Activated naive CD4-positive, alpha-beta T cell (primary cell): ENCODE results near the gene GABRA6.
"Not testable (repeated sequence)": the region's sequence is repeated elsewhere in the genome, so short reads cannot be mapped to it uniquely, and the experiment has no call there.

Source experiments
- DNase-seq, 4 experiments: peaks; one replicate each; lab custom pipeline; 2025; lab: John Stamatoyannopoulos, UW

GABRA6 gene

GRCh38 chr5:161685461-161685860 lies at the start of gene GABRA6:
Gene GABRA6, plus strand, starts transcription at chr5:161685721. Its CDS starts 269 bp downstream, at chr5:161685990.
- no peak for DNase-seq

GRCh38 chr5:161637591-161637990 lies 47.9 kb upstream of the GABRA6 start:
- no peak for DNase-seq

- no peak for DNase-seq
These were observed 44.1 kb upstream of the GABRA6 start for GRCh38 chr5:161641444-161641843.

GRCh38 chr5:161645264-161645663 lies 40.3 kb upstream of the GABRA6 start:
- no peak for DNase-seq

GRCh38 chr5:161651926-161652325 lies 33.6 kb upstream of the GABRA6 start:
- DNase-seq, result not testable (repeated sequence)

- no peak for DNase-seq
These were observed 24.7 kb upstream of the GABRA6 start for GRCh38 chr5:161660806-161661205.

- DNase-seq, result no peak
These were observed 22.1 kb upstream of the GABRA6 start for GRCh38 chr5:161663431-161663830.

GRCh38 chr5:161676103-161676502 lies 9.4 kb upstream of the GABRA6 start:
- DNase-seq, result no peak

- no peak for DNase-seq
These were observed 628 bp downstream of the GABRA6 start for GRCh38 chr5:161686149-161686548.

GRCh38 chr5:161686881-161687280 lies 1.4 kb downstream of the GABRA6 start:
- DNase-seq, result no peak

- DNase-seq, result no peak
These were observed 1.8 kb downstream of the GABRA6 start for GRCh38 chr5:161687316-161687715.

GRCh38 chr5:161691911-161692310 lies 6.4 kb downstream of the GABRA6 start:
- DNase-seq, result no peak

GRCh38 chr5:161697001-161697400 lies 11.5 kb downstream of the GABRA6 start:
- no peak for DNase-seq

- no peak for DNase-seq
These were observed 14.5 kb downstream of the GABRA6 start for GRCh38 chr5:161700065-161700464.

- no peak for DNase-seq
These were observed 18.0 kb downstream of the GABRA6 start for GRCh38 chr5:161703528-161703927.

GRCh38 chr5:161707382-161707781 lies 21.9 kb downstream of the GABRA6 start:
- no peak for DNase-seq

GRCh38 chr5:161709239-161709638 lies 23.7 kb downstream of the GABRA6 start:
- no peak for DNase-seq

GRCh38 chr5:161713042-161713441 lies 27.5 kb downstream of the GABRA6 start:
- DNase-seq, result no peak

- no peak for DNase-seq
These were observed 33.6 kb downstream of the GABRA6 start for GRCh38 chr5:161719157-161719556.

- no peak for DNase-seq
These were observed 34.9 kb downstream of the GABRA6 start for GRCh38 chr5:161720460-161720859.

GRCh38 chr5:161734741-161735140 lies 49.2 kb downstream of the GABRA6 start:
- no peak for DNase-seq

- no peak for DNase-seq
These were observed 54.9 kb downstream of the GABRA6 start for GRCh38 chr5:161740433-161740832.

GRCh38 chr5:161744276-161744675 lies 58.8 kb downstream of the GABRA6 start:
- DNase-seq, result no peak

GRCh38 chr5:161745392-161745791 lies 59.9 kb downstream of the GABRA6 start:
- no peak for DNase-seq

- no peak for DNase-seq
These were observed 65.7 kb downstream of the GABRA6 start for GRCh38 chr5:161751265-161751664.
